ENCODE measurements around the gene DNAH7.

- no peak for TF ChIP-seq EZH2 (IDR thresholded peaks at IDR 0.05; ENCODE audit: low read length, missing control alignments)
- TF ChIP-seq CTCF (conservative IDR thresholded peaks at IDR 0.05 in 1 of 2, IDR thresholded peaks at IDR 0.05 in 1 of 2; ENCODE audit: low read depth in 1 of 2, low read length in 2 of 2): no peak
Measured at GRCh38 chr2:195733831-195734230, 334.8 kb downstream of the DNAH7 start.

Measured in fibroblast of lung (primary cell).